ENCODE results near the gene SLC40A1. TPM values are rescaled to one million over a fixed set of nuclear protein-coding genes. Genes with fewer than 3 reads are reported as not detected.

Gene SLC40A1
- total RNA-seq, 1 donor from 2014 or later = not detected

DNA sequence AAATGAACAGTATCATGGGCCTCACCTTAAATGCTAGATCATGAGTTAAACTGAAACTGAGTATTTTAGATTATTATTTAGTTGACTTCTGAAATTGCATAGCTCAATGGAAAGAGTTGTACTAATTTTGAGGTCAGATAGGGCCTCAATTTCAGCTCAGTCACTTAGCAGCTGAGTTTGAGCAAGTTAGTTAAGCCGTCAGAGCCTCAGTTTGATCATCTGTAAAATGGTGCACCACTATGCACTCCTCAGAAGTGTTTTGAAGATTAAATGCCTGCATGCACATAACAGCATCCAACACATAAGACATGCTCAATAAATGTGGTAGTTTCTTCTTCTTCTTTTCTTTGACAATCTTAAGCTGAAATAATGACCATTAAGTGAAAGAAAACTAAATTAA, 42.5 kb upstream of the SLC40A1 start:
- no peaks in the 10 kb centered on the region for H3K79me2 ChIP-seq (ENCODE audit: low read depth)
- H3F3A ChIP-seq (ENCODE audit: low read depth) = no peaks in the 10 kb centered on the region
- no peak overlapping the region for H3K9ac ChIP-seq
- H3K4me3 ChIP-seq = no peak overlapping the region
- no peak for DNase-seq (ENCODE audit: low spot score)
- Mint-ChIP-seq H3K9me3 (no peaks in the 10 kb centered on the region), H3K36me3 (no peaks in the 10 kb centered on the region), H3K27ac (no peak overlapping the region), H3K27me3 (ENCODE audit: insufficient read depth, low read depth) (no peaks in the 10 kb centered on the region), H3K4me1 (no peaks in the 10 kb centered on the region), H3K4me3 (no peak overlapping the region)
- no peak overlapping the region for H3K27ac ChIP-seq
- no peaks in the 10 kb centered on the region for H3K36me3 ChIP-seq
- H2AFZ ChIP-seq (replicated peaks) = no peak overlapping the region
- H4K20me1 ChIP-seq (ENCODE audit: low read depth) = no peaks in the 10 kb centered on the region
- no peaks in the 10 kb centered on the region for H3K27me3 ChIP-seq
- TF ChIP-seq EZH2 (IDR thresholded peaks at IDR 0.05) = no peak
- TF ChIP-seq EZH2phosphoT487 (IDR thresholded peaks at IDR 0.05) = no peak
- TF ChIP-seq, protein P1, sequence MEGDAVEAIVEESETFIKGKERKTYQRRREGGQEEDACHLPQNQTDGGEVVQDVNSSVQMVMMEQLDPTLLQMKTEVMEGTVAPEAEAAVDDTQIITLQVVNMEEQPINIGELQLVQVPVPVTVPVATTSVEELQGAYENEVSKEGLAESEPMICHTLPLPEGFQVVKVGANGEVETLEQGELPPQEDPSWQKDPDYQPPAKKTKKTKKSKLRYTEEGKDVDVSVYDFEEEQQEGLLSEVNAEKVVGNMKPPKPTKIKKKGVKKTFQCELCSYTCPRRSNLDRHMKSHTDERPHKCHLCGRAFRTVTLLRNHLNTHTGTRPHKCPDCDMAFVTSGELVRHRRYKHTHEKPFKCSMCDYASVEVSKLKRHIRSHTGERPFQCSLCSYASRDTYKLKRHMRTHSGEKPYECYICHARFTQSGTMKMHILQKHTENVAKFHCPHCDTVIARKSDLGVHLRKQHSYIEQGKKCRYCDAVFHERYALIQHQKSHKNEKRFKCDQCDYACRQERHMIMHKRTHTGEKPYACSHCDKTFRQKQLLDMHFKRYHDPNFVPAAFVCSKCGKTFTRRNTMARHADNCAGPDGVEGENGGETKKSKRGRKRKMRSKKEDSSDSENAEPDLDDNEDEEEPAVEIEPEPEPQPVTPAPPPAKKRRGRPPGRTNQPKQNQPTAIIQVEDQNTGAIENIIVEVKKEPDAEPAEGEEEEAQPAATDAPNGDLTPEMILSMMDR (IDR thresholded peaks at IDR 0.05) = no peak
- no peak overlapping the region for H3K4me2 ChIP-seq
- H3K4me1 ChIP-seq = no peaks in the 10 kb centered on the region
- H3K9me3 ChIP-seq (ENCODE audit: low read depth) = no peaks in the 10 kb centered on the region

DNA sequence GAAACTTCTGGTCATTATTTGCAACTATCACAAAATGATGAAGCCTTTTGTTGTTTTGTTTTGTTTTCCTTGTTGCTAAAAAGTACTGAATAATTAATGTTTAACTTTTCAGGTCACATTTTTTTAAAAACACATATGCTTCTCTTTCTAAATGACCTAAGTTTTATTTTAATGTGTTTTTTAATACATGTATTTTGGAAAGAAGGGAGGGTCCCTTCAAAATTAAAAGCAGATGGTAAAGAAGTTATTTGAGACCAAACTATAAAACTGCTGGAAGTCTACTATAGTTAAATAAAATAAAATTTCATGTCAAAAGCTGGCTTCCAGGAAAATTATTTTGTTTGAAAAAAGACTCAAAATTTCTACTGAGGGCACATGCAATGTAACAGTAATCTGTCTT, 41.2 kb upstream of the SLC40A1 start:
- no peaks in the 10 kb centered on the region for H3K9me3 ChIP-seq (ENCODE audit: low read depth)
- no peak overlapping the region for H2AFZ ChIP-seq (replicated peaks)
- no peaks in the 10 kb centered on the region for H3K79me2 ChIP-seq (ENCODE audit: low read depth)
- TF ChIP-seq EZH2phosphoT487 (IDR thresholded peaks at IDR 0.05) (no peak), EZH2 (IDR thresholded peaks at IDR 0.05) (no peak)
- TF ChIP-seq, protein P1 (IDR thresholded peaks at IDR 0.05) = no peak
- Mint-ChIP-seq H3K27me3 (ENCODE audit: insufficient read depth, low read depth) (no peaks in the 10 kb centered on the region), H3K9me3 (no peaks in the 10 kb centered on the region), H3K27ac (no peak overlapping the region), H3K4me3 (no peak overlapping the region), H3K36me3 (no peaks in the 10 kb centered on the region), H3K4me1 (no peaks in the 10 kb centered on the region)
- H3K27ac ChIP-seq = no peak overlapping the region
- no peaks in the 10 kb centered on the region for H4K20me1 ChIP-seq (ENCODE audit: low read depth)
- H3K36me3 ChIP-seq = no peaks in the 10 kb centered on the region
- no peak overlapping the region for H3K9ac ChIP-seq
- DNase-seq (ENCODE audit: low spot score) = no peak
- no peaks in the 10 kb centered on the region for H3K27me3 ChIP-seq
- no peak overlapping the region for H3K4me2 ChIP-seq
- H3K4me1 ChIP-seq = no peaks in the 10 kb centered on the region
- H3K4me3 ChIP-seq = no peak overlapping the region
- no peaks in the 10 kb centered on the region for H3F3A ChIP-seq (ENCODE audit: low read depth)

DNA sequence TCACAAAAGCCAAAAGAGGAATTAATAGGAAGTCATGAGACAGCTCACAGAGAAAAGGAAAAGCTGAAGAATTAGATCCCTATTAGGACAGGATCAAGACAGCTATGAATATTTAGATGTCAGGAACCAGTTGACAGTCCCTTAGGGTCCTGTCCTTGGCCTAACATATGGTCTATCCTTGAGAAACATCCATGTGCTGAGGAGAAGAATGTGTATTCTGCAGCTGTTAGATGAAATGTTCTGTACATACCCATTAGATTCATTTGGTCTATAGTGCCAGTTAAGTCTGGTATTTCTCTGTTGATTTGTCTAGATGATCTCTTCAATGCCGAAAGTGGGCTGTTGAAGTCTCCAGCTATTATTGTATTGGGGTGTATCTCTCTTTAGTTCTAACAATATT, 37.6 kb upstream of the SLC40A1 start:
- no peak overlapping the region for H3K4me2 ChIP-seq
- H2AFZ ChIP-seq (replicated peaks) = no peak overlapping the region
- Mint-ChIP-seq H3K9me3 (no peaks in the 10 kb centered on the region), H3K4me3 (no peak overlapping the region), H3K27ac (no peak overlapping the region), H3K36me3 (no peaks in the 10 kb centered on the region), H3K27me3 (ENCODE audit: insufficient read depth, low read depth) (no peaks in the 10 kb centered on the region), H3K4me1 (no peaks in the 10 kb centered on the region)
- no peaks in the 10 kb centered on the region for H3F3A ChIP-seq (ENCODE audit: low read depth)
- H3K4me3 ChIP-seq = no peak overlapping the region
- DNase-seq (ENCODE audit: low spot score) = no peak
- H3K27ac ChIP-seq = no peak overlapping the region
- no peak overlapping the region for H3K9ac ChIP-seq
- TF ChIP-seq, protein P1 (IDR thresholded peaks at IDR 0.05) = no peak
- TF ChIP-seq EZH2phosphoT487 (IDR thresholded peaks at IDR 0.05) (no peak), EZH2 (IDR thresholded peaks at IDR 0.05) (no peak)
- no peaks in the 10 kb centered on the region for H3K9me3 ChIP-seq (ENCODE audit: low read depth)
- no peaks in the 10 kb centered on the region for H3K4me1 ChIP-seq
- H4K20me1 ChIP-seq (ENCODE audit: low read depth) = no peaks in the 10 kb centered on the region
- no peaks in the 10 kb centered on the region for H3K36me3 ChIP-seq
- no peaks in the 10 kb centered on the region for H3K79me2 ChIP-seq (ENCODE audit: low read depth)
- H3K27me3 ChIP-seq = no peaks in the 10 kb centered on the region
